Lower leg skin (tissue), 3 donors: ENCODE measurements around the gene ENOX1.

Source experiments
- POLR2A ChIP-seq, 2 donors: fragments of 450-650 bp; IDR thresholded peaks; one replicate each; pipeline ENCODE4 v1.6.1; 2016 to 2017; ENCODE audit warnings: antibody characterized with exemption in 2 of 2, mild to moderate bottlenecking in 1 of 2, moderate library complexity in 1 of 2
- TF ChIP-seq, protein P1 (sequence below), 3 donors: fragments of 450-650 bp; IDR thresholded peaks; one replicate each; pipeline ENCODE4 v1.5.1; 2016; ENCODE audit warnings: antibody characterized with exemption in 3 of 3, mild to moderate bottlenecking in 3 of 3, moderate library complexity in 2 of 3

DNA sequence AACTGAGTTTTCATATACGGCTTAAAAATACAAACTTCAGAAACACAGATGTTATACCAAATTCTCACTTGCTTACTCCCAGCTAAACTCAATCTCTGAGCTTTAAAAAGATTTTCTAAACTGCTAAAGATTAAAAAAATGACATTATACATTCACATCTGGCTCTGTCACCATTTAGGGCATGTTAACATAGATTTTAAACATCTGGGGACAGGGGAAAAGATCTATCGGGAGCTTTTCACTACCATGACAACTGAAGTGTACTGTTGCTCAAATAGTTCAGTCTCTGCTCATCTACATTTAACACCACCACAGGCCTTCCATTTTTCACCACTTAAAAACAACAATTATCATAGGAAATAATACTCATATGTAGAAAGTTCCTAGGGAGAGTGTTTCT, 190.8 kb downstream of the ENOX1 start:
- TF ChIP-seq, protein P1, sequence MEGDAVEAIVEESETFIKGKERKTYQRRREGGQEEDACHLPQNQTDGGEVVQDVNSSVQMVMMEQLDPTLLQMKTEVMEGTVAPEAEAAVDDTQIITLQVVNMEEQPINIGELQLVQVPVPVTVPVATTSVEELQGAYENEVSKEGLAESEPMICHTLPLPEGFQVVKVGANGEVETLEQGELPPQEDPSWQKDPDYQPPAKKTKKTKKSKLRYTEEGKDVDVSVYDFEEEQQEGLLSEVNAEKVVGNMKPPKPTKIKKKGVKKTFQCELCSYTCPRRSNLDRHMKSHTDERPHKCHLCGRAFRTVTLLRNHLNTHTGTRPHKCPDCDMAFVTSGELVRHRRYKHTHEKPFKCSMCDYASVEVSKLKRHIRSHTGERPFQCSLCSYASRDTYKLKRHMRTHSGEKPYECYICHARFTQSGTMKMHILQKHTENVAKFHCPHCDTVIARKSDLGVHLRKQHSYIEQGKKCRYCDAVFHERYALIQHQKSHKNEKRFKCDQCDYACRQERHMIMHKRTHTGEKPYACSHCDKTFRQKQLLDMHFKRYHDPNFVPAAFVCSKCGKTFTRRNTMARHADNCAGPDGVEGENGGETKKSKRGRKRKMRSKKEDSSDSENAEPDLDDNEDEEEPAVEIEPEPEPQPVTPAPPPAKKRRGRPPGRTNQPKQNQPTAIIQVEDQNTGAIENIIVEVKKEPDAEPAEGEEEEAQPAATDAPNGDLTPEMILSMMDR (IDR thresholded peaks at IDR 0.05) = no peak
- no peak for TF ChIP-seq POLR2A (IDR thresholded peaks at IDR 0.05)
